Fibroblast of lung (primary cell): ENCODE data around the gene MYZAP. TPM values are rescaled to one million over a fixed set of nuclear protein-coding genes. Genes with fewer than 3 reads are reported as not detected.

Experiments used
- DNase-seq, 2 donors: peaks; one replicate each; pipeline versions ENCODE4 v3.0.0 to v3.0.0-alpha.2; 2010; ENCODE audit warnings: low read depth in 2 of 2
- H2AFZ ChIP-seq: 2 replicates; pipeline ENCODE4 v1.5.1; 2012; ENCODE audit warnings: low read length, control low read depth, inconsistent platforms
- H3K27ac ChIP-seq: 2 replicates; pipeline ENCODE4 v1.5.1; 2011; ENCODE audit warnings: low read length, control low read depth; ENCODE audit not compliant: insufficient read depth
- H3K27me3 ChIP-seq: 2 replicates; pipeline ENCODE4 v1.5.1; 2011; ENCODE audit warnings: mild to moderate bottlenecking, low read length; ENCODE audit not compliant: control insufficient read depth, insufficient read depth
- H3K36me3 ChIP-seq: 2 replicates; pipeline ENCODE4 v1.5.1; 2011; ENCODE audit warnings: low read length; ENCODE audit not compliant: control insufficient read depth, insufficient read depth
- H3K4me1 ChIP-seq: 2 replicates; pipeline ENCODE4 v1.5.1; 2011; ENCODE audit warnings: low read length; ENCODE audit not compliant: control insufficient read depth, insufficient read depth; ENCODE audit errors: extremely low read depth
- H3K4me2 ChIP-seq: 2 replicates; pipeline ENCODE4 v1.5.1; 2011; ENCODE audit warnings: low read length, control low read depth; ENCODE audit not compliant: insufficient read depth; ENCODE audit errors: extremely low read depth
- H3K4me3 ChIP-seq, 4 experiments: fragments of 200-600 bp in 1 of 4; sonication (generic) in 1 of 4; replicated peaks in 1 of 4; 2 replicates each; pipeline ENCODE4 v1.5.1; 2011 to 2016; ENCODE audit warnings: low read length in 4 of 4, low read depth in 3 of 4, mild to moderate bottlenecking in 3 of 4, control low read depth in 2 of 4, inconsistent platforms in 1 of 4, mixed read lengths in 1 of 4; ENCODE audit not compliant: insufficient read depth in 1 of 4; ENCODE audit errors: control extremely low read depth in 1 of 4
- H3K79me2 ChIP-seq: 2 replicates; pipeline ENCODE4 v1.5.1; 2012; ENCODE audit warnings: mild to moderate bottlenecking, low read length, inconsistent platforms; ENCODE audit not compliant: control insufficient read depth, insufficient read depth
- H3K9ac ChIP-seq: 2 replicates; pipeline ENCODE4 v1.5.1; 2011; ENCODE audit warnings: mild to moderate bottlenecking, low read length, control low read depth; ENCODE audit not compliant: insufficient read depth
- H3K9me3 ChIP-seq: 2 replicates; pipeline ENCODE4 v1.5.1; 2012; ENCODE audit warnings: low read depth, low read length; ENCODE audit not compliant: control insufficient read depth, insufficient read depth
- H4K20me1 ChIP-seq: 2 replicates; pipeline ENCODE4 v1.5.1; 2011; ENCODE audit warnings: low read length; ENCODE audit not compliant: control insufficient read depth, insufficient read depth; ENCODE audit errors: extremely low read depth
- EZH2 ChIP-seq: IDR thresholded peaks from 2 replicates; pipeline ENCODE4 v1.5.1; 2012; ENCODE audit warnings: low read length, control low read depth, mild to moderate bottlenecking; ENCODE audit errors: missing control alignments
- polyA plus RNA-seq, 2 donors: library from polyadenylated mRNA; depleted of rRNA in 1 of 2; stranded (reverse) in 1 of 2; unstranded in 1 of 2; fragments of >200 nt; gene quantifications; 2 replicates each; pipeline ENCODE4 v1.2.1, GENCODE V29; 2011 to 2012; ENCODE audit warnings: missing spikeins in 1 of 2
- total RNA-seq: library from RNA; depleted of rRNA; stranded (reverse); fragments of >200 nt; gene quantifications from 2 replicates; pipeline ENCODE4 v1.2.1, GENCODE V29; 2014
- TF ChIP-seq, protein P1 (sequence below), 2 donors: IDR thresholded peaks in 1 of 2; conservative IDR thresholded peaks in 1 of 2; 1 replicate in 1 of 2; 2 replicates in 1 of 2; pipeline ENCODE4 v1.5.1; 2011 to 2012; ENCODE audit warnings: low read length in 2 of 2, control low read depth in 1 of 2, inconsistent platforms in 1 of 2, low read depth in 1 of 2, mild to moderate bottlenecking in 1 of 2

MYZAP gene
- total and polyA plus RNA-seq, 2 donors (not counting 1 experiment from before 2014, with no cell fraction given), result 0.17 TPM; not detected in 1

DNA sequence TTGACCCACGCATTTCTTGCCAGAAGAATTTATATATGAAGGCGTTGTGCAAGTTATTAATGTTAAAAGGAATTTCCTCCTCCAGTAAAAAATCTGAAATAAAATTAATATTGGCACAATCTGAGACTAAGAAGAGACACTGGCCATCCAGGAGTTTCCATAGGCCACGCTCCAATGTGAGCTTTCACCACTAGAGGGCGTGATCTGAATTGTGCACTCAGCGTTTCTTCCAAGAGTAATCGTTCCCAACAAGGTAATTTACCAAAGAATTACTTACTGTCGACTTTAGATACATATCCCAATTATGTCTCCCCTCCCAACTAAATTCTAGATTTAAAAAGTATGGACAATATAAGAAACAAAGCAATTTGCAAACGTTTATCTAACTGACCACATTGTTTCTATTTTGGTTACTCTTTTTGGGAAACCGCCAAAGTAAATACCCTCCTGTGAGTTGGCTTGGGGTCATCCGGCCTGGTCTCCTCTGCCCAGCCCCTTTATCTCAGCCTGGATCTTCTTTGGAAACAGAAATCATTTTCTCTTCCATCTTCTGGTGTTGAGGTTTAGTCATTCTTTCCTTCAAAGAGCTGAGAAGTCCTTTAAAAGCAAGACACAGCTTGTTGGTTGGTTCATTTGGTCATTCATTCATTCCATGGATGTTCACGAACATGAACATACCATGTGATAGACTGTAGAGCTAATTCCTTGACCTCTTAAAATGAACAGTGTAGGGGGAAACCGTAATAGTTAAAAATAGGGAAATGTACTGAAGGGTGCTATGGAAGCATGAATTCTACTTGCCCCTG lies 141.0 kb downstream of the MYZAP start:
- Histone ChIP-seq H3K4me2 (no peak overlapping the region), H3K4me3 (no peak overlapping the region), H3K9ac (no peak overlapping the region), H3K27me3 (no peaks in the 10 kb centered on the region), H3K4me1 (no peaks in the 10 kb centered on the region), H3K36me3 (no peaks in the 10 kb centered on the region), H4K20me1 (no peaks in the 10 kb centered on the region), H2AFZ (no peak overlapping the region), H3K79me2 (no peaks in the 10 kb centered on the region), H3K9me3 (no peaks in the 10 kb centered on the region), H3K27ac (no peak overlapping the region)
- DNase-seq, result peak; percentile 45 to 67
- no peak for TF ChIP-seq EZH2
- TF ChIP-seq, protein P1, sequence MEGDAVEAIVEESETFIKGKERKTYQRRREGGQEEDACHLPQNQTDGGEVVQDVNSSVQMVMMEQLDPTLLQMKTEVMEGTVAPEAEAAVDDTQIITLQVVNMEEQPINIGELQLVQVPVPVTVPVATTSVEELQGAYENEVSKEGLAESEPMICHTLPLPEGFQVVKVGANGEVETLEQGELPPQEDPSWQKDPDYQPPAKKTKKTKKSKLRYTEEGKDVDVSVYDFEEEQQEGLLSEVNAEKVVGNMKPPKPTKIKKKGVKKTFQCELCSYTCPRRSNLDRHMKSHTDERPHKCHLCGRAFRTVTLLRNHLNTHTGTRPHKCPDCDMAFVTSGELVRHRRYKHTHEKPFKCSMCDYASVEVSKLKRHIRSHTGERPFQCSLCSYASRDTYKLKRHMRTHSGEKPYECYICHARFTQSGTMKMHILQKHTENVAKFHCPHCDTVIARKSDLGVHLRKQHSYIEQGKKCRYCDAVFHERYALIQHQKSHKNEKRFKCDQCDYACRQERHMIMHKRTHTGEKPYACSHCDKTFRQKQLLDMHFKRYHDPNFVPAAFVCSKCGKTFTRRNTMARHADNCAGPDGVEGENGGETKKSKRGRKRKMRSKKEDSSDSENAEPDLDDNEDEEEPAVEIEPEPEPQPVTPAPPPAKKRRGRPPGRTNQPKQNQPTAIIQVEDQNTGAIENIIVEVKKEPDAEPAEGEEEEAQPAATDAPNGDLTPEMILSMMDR (conservative IDR thresholded peaks at IDR 0.05 in 1 of 2, IDR thresholded peaks at IDR 0.05 in 1 of 2; ENCODE audit: low read depth in 1 of 2, low read length in 2 of 2), result peak; percentile 81 to 93

- Histone ChIP-seq H3K4me2 (no peak overlapping the region), H3K9me3 (no peaks in the 10 kb centered on the region), H4K20me1 (no peaks in the 10 kb centered on the region), H3K36me3 (no peaks in the 10 kb centered on the region), H3K9ac (no peak overlapping the region), H3K4me1 (no peaks in the 10 kb centered on the region), H3K27ac (no peak overlapping the region), H2AFZ (no peak overlapping the region), H3K4me3 (no peak overlapping the region), H3K79me2 (no peaks in the 10 kb centered on the region), H3K27me3 (no peaks in the 10 kb centered on the region)
- TF ChIP-seq EZH2, result no peak
- TF ChIP-seq, protein P1 (conservative IDR thresholded peaks at IDR 0.05 in 1 of 2, IDR thresholded peaks at IDR 0.05 in 1 of 2; ENCODE audit: low read depth in 1 of 2, low read length in 2 of 2), result no peak
- DNase-seq, result no peak
Measured at GRCh38 chr15:57734860-57735259, 143.2 kb downstream of the MYZAP start.

Other genes starting within 250 kb of the MYZAP start
- gene CGNL1, start 215.4 kb upstream of the MYZAP start, total RNA-seq, result 4.4 and 6.1 TPM in 2 replicates
- gene CGNL1, start 215.4 kb upstream of the MYZAP start, polyA plus RNA-seq, result 0.18 and 0.73 TPM in 2 replicates
- 287 and 595 TPM in 2 replicates for gene POLR2M, start 114.8 kb downstream of the MYZAP start, total RNA-seq
- gene POLR2M, start 114.8 kb downstream of the MYZAP start, polyA plus RNA-seq, result 64.0 and 70.8 TPM in 2 replicates